GM21786 (cell line): ENCODE results near the gene LINC00237.

ENCODE experiments used
- ATAC-seq: cut with Tn5 transposase; IDR thresholded peaks from one replicate; pipeline ENCODE4 v1.9.1; 2021; ENCODE audit not compliant: unreplicated experiment

LINC00237 gene

GRCh38 chr20:21099751-21100577, 6.2 kb downstream of the LINC00237 start:
- ATAC-seq, result peak; percentile 18

DNA sequence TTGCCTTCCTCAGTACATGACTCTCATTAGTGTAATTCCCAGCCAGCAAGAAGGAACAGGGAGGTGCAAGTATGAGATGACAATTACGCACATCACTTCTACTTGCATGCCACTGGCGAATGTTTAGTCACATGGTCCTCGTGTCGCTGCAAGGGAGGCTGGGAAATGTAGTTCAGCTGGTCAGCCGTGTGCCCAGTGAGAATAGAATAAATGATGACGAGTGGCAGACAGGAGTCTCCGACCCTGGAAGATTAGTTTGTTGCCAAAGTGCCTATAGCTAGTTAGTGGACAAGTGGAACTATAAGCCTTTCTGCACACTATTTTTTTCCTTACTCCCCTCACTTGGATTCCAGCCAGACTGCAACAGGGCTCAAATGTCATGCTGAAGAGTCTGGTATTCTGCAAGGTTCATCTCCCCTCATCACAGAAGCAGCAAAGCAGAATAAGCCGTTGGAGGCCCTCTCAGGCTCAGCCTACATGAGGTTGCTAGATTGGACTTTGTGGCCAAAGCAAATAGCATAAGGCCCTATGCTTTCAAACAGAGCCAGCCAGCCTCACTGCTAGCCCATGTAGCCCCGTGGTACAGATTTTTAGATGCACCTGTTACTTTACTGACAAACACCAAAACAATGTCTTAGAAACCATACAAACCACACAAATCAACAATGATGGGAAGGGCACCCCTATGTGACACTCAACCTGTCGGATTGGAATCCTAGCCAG, 9.7 kb downstream of the LINC00237 start:
- ATAC-seq, result peak; percentile 32

- no peak for ATAC-seq
These were observed 13.4 kb downstream of the LINC00237 start for GRCh38 chr20:21092806-21093205.

- ATAC-seq, result no peak
These were observed 15.4 kb downstream of the LINC00237 start for GRCh38 chr20:21090721-21091120.

- ATAC-seq, result no peak
These were observed 16.0 kb downstream of the LINC00237 start for GRCh38 chr20:21090111-21090618.

DNA sequence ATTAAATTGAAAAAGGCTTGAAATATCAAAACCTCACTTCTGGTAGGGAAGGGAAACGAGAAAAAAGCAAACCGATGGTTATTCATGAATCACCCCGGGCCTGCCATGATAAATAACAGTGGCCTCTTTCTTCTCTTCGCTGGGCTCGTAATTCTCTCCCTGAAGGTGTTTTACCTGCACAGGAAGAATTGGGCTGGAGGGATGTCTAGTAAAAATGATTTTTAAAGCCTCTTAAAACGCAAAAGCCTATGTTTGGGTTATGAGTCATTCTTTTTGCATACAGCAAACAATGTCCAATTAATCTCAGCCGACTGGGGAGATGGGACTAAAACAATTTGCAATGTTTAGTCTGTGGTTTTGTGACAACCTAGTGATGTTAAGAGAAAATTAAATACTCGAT, 16.8 kb downstream of the LINC00237 start:
- no peak for ATAC-seq

- ATAC-seq, result no peak
These were observed 18.2 kb downstream of the LINC00237 start for GRCh38 chr20:21087862-21088540.

- no peak for ATAC-seq
These were observed 22.3 kb downstream of the LINC00237 start for GRCh38 chr20:21083825-21084325.

GRCh38 chr20:21082584-21082983, 23.6 kb downstream of the LINC00237 start:
- ATAC-seq, result no peak

DNA sequence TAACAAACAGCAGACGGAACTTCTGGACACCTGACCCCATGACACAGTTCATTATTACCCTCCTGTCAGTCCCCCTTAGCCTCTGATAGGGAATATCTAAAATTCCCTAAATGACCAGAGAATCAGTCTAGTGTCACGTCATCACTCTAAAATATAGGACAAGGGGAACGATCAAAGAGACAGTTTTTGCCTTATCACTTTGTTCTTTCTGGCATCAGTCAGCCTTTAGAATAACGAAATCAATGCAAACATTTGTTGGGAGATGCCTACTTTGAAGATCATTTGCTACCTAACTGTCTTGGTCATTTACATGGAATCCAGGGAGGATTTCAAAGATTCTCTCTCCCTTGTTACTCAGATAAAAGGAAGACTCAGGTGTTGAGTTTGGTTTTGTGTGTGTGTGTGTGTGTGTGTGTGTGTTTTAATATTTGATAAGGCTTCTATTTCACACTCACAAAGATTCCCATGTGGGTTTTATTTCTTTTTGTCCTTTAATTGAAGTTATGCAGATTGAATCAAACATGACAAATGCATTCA, 28.3 kb downstream of the LINC00237 start:
- ATAC-seq, result no peak

DNA sequence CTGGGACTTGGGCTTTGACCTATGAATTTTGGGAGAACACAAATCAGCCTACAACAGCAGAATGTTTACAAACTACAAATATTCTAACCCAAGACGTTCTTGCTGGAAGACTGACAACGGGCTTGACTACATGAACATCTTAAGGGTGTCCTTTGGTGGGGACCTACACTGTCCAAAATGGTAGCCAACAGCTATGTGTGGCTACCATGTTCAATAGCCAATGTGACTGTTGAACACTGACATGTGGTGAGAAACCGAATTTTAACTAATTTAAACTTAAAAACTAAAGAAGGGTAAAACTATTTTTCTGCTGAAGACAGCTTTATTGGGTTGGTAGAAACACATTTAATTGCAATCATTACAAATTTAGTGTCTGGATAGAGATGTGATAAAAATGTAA, 30.1 kb downstream of the LINC00237 start:
- no peak for ATAC-seq

- ATAC-seq, result no peak
These were observed 30.7 kb downstream of the LINC00237 start for GRCh38 chr20:21075471-21075870.

GRCh38 chr20:21074605-21075336, 31.4 kb downstream of the LINC00237 start:
- ATAC-seq, result peak; percentile 97

- ATAC-seq, result no peak
These were observed 38.9 kb downstream of the LINC00237 start for GRCh38 chr20:21067255-21067654.

DNA sequence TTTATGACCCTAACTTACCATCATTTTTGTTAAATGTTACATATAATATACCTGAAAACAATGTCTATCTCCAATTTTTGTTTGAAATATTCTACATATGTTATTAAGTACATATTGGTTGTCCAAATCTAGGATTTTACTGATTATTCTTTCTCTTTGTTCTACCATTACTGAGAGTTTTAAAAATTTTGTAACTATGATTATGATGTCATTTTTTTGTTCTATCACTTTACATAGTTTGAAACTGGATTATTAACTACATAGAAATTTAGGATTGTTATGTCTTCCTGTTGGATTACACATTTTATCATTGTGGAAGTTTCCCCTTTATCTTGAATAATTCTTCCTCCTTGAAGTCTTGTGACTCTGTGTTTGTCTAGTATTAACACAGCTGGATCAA, 41.2 kb downstream of the LINC00237 start:
- no peak for ATAC-seq

DNA sequence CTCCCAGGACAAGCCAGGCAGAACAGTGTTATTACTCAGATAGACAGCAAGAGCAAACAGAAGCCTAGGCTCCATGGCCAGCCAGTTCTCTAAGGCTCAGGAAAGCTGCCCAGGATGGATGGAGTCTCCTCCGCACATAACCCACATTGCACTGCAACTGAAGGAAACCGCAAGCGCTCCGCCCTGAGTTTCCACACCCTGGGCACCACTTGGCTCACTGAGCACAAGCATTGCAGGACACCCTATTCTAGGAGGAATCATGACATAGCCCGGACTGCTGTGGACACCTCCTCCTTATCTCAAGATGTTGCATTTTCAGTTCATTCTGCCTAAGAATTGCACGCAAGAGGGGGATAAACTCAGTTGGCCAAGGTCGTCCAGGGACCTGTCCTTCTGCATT, 42.9 kb downstream of the LINC00237 start:
- ATAC-seq, result no peak

DNA sequence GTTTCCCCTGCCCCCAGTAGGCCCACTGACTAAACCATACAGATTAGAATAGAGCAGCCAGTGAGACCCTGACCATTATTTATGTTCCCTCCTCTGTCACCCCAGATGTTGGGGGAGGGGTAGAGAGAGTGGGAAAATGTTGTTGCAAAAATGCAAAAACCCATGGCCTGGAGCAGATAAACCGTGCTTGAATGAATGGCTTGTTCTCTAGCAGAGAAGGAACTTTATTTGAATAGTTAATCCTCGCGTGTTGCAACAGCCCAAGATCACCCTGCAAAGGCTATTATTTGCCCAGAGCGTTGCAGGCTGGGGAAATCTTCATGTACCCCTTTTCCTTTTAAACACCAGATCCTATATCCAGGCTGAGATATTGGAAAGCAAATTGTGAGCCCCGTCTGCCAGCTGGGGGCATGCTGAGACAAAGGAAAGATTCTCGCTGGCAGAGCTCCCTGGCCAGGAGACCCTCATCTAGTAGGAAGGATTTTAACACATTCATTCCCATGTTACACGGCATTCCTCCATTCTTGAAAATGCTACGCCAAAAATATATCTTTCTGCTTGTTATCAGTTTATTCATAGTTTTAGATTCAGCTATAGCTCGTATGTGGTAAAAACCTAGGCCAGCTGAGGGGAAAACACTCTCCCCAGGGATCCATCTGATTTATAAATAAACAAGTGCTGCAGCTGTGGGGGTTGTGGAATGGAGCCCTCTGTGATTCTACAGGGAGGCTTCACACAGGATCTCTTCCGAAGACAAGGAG, 53.0 kb downstream of the LINC00237 start:
- ATAC-seq, result no peak

DNA sequence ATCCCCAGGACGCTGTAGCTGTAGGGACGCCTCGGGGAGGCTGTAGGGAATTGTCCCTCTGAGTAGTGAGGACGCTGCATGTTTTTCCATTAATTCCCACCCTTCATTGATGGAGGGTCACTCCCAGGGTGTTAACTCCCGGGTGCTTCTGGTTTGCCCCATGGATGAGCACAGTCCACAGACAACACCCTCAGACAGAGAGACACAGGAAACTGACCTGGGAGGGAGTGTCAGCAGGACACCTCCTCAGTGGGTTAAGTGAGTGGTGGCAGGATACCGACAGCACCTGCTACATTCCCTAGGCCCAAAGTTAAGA, 53.5 kb downstream of the LINC00237 start:
- ATAC-seq, result no peak

GRCh38 chr20:21052241-21052640, 53.9 kb downstream of the LINC00237 start:
- no peak for ATAC-seq

DNA sequence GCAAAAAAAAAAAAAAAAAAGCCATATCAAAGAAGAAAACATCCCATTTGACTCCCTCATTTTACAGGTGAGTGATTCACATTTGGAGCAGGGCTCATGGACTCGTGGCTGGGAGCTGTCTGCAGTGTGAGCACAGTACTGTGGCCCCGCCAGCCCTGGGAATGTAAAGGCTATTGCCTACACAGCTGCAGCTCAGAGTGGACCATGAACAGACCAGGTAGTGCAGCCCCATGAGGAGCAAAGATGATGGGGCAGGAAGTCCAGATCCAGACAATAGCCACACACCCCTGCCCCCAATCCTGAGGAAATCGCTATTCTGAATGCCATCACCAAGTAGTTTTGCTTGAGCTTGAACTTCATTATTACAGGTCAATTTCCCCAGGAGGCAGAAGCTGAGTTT, 55.4 kb downstream of the LINC00237 start:
- no peak for ATAC-seq
